Measurements from ENCODE around the gene OR8D2.

OR8D2 gene, protein sequence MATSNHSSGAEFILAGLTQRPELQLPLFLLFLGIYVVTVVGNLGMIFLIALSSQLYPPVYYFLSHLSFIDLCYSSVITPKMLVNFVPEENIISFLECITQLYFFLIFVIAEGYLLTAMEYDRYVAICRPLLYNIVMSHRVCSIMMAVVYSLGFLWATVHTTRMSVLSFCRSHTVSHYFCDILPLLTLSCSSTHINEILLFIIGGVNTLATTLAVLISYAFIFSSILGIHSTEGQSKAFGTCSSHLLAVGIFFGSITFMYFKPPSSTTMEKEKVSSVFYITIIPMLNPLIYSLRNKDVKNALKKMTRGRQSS

GRCh38 chr11:124320097-124320496 lies at the start of gene OR8D2:
TSS of gene OR8D2 (minus strand) at chr11:124320197. CDS start at chr11:124320197, 0 bp downstream.
- DNase-seq, result no peak

DNA sequence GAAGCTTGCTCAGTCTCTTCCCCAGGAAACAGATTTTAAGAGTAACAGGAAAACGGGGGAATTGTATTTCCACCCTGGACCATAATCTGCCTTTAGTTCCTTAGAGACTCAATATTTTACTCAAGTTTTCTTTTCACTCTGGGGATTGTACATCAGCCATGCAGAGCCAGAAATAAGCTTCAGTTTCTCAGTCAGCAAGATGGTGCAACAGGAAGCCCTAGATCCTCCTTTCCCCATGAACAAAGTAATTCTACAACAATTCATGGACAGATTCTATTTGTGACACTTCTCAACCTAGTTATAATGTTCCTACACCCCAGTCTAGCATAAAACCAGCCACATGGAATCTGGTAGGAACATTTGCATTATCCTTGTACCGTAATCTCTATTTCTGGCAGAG lies 39.6 kb upstream of the OR8D2 start:
- no peak for DNase-seq

- peak; percentile 33 for DNase-seq
Observed at GRCh38 chr11:124346311-124346955, 26.4 kb upstream of the OR8D2 start.

- DNase-seq, result no peak
Observed at GRCh38 chr11:124344346-124344745, 24.3 kb upstream of the OR8D2 start.

GRCh38 chr11:124340142-124340447 lies 20.1 kb upstream of the OR8D2 start:
- DNase-seq, result no peak

- no peak for DNase-seq
Observed at GRCh38 chr11:124339396-124340141, 19.6 kb upstream of the OR8D2 start.

- no peak for DNase-seq
Observed at GRCh38 chr11:124331873-124332272, 11.9 kb upstream of the OR8D2 start.

DNA sequence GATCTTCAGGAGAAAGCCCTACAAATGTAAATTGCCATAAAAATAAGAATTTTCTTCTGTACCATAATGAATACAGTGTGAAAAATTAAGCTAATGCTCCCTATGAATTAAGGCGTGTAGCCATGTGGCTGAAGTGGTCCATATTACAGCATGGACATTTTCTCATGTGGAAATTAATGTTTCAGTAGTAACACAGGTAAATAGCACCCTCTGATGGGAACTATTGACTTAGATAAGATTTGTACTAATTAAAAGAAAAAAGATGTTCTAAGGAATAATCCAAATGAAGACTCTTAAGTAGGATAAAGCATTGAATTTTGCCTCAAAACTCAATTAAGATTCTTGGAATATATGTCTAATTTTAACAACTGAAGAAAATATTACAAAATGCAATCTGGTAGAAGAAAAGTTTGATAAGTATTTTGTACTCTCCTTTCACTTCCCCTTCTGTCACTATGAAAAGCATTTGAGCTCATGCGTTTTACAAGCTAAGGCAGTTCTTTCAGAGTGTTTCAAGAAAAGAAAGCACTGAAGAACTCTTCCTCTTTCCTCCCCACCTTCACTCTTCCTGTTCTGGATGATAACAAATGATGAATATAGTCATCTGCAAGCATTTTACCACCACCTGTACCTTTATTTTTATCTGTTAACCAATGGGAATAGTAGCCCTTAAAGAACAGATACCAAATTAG lies 9.9 kb upstream of the OR8D2 start:
- peak; percentile 82 for DNase-seq

DNA sequence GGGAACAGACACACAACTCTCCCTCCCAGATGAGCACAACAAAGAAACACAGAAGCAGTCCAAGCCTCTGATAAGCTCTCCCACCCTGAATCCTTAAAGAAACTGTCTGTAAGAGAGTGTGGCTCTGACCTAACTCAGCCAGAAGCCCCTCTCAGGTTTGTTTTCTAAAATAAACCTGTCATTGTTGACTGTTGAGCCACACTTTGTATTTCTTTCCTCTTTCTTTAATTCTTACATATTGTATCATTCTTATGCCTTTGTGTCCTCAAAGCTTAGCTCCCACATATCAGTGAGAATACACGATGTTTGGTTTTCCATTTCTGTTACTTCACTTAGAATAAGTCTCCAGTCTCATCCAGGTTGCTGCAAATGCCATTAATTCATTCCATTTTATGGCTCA lies 7.8 kb upstream of the OR8D2 start:
- DNase-seq, result no peak

- no peak for DNase-seq
Observed at GRCh38 chr11:124322356-124322755, 2.4 kb upstream of the OR8D2 start.

GRCh38 chr11:124315052-124315451 lies 4.9 kb downstream of the OR8D2 start:
- DNase-seq, result no peak

DNA sequence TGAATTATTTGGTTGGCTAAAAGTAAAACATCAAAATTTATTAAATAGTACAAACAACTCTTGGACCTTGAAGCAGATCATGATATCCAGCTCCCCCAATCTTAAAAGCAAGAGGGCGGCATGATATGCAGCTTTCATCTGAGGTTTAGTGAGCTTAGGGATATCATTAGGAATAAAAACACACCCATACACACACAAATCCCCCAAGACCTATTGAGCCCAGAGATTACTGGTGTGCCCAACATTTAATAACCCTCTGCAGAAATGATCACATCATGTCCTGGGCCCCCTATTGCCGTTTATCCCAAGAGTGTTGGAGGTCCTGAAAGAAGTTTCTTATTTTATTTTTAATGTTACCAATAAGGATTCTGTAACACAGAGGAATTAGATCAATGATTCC lies 6.1 kb downstream of the OR8D2 start, which contains the start of gene OR8D1:
TSS of gene OR8D1 (minus strand) at position 101 of the 400 bp plus-strand sequence. CDS start 3,183 bp downstream, outside the sequence.
- no peak for DNase-seq

DNA sequence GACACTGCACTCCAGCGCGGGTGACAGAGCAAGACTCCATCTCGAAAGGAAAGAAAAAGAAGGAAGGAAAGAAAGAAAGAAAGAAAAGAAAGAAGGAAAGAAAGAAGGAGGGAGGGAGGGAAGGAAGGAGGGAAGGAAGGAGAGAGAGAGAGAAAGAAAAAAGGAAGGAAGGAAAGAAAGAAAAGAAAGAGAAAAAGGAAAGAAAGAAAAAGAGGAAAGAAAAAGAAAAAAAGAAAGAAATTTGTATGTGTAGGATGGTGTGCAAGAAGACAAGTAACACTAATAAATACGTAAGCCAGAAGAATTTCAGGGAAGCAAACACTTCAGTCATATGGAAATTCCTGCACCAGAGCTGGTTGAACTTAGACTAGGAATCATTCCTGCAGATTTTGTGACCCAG lies 6.9 kb downstream of the OR8D2 start:
- no peak for DNase-seq

- DNase-seq, result no peak
Observed at GRCh38 chr11:124311670-124312069, 8.3 kb downstream of the OR8D2 start.

DNA sequence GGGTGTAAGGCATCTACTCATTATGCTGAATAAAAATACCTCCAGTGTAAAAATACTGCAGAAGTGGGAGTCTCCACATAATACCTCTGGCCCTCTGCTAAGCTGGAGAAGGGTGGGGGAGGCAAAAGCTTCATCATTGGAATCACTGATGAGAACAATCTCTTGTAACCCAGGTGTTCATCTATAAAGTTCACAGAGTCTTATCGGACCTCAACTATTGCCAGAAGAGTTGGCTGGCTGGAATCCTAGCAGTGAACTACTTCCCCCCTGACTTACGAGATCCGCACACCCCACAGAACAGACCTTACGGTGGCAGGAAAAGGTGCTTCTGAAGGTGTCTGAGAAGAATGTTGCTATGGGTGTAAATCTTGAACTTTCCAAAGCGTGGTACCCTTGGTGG lies 8.7 kb downstream of the OR8D2 start:
- no peak for DNase-seq

DNA sequence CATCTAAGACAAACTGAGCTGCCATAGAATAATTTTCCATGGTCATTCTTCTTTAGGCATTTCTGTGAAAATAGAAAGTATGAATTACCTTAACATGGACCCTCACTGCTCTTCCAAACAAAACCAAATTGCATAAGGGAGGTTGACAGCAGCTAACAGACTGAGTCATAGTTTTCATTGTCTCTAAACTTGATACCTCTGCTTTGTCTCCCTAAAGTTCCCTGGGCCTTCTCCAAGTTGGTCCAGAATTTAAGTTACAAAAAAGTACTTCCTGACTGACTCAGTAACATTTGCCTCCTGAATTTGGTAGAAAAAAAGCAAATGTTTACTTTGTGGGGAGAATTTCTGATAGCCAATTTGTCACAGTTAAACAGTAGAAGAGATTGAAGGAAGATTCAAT lies 9.3 kb downstream of the OR8D2 start:
- DNase-seq, result no peak

DNA sequence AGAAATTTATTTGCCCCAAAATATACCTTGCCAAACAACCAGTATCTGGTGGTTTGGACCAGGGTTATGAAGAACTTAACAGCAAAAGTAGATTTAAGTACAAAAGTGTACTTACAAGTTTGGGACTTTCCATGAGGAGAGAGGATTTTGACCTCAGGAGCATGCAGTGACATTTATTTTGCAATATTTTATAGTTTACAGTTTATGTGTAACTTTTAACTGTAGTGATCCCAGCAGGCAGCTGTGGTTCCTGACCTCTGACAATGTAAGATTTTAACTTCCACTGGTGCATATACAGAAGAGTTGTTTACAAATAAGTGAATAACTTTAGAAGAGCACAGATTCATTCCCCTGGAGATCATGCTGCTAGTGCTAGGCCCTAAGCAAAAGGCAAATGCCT lies 12.9 kb downstream of the OR8D2 start:
- DNase-seq, result no peak

DNA sequence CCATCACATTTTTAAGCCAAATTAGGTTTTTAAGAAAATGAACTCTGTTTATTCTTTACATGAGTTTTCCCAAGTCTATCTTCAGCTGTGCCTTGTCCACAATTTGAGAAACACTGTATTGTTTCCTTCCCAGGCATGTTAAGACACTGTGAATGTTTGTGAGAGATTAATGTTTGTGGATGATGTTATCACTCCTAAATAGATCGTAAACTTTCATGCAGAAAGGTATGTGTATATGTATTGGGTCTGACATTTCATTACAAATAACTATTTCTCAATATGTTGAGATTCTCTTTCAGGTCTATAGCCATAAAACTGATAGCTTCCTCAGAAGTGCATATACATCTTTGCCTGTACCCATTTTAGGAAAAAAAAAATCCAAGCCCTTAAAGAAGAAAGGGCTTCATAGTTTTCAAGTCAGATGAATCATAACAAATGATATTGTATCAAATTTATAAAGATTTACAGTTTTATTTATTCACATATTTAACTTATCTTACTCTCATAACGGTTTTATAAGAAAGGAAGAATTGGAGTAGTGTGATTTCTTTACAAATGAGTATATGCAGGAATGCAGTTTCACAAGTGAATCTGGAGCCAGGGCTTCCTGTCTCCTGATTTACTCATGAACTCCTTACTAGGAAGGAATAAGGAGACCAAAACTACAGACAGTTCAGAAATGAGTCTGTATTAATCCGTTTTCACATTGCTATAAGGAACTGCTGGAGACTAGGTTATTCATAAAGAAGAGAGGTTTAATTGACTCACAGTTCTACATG lies 17.5 kb downstream of the OR8D2 start:
- DNase-seq, result no peak

GRCh38 chr11:124301548-124301947 lies 18.4 kb downstream of the OR8D2 start:
- DNase-seq, result no peak

GRCh38 chr11:124297921-124298320 lies 22.1 kb downstream of the OR8D2 start:
- DNase-seq, result no peak

DNA sequence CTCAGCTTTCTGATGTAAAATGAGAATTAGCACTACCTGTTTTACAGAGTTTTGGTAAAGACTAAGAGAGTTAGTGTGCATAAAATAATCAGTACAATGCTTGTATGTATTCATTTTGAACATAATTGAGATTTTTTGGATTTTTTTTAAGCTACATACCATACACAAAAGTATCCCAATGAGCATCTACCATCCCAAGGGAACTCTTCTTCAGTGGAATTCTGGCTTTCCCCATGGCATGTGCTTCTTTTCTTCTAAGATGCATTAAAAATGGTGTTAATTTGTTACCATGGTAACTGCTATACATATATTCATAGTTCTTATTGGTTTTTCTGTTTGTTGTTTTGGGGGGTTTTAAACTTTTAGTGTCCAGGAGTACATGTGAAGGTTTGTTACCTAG lies 24.0 kb downstream of the OR8D2 start:
- DNase-seq, result no peak

DNA sequence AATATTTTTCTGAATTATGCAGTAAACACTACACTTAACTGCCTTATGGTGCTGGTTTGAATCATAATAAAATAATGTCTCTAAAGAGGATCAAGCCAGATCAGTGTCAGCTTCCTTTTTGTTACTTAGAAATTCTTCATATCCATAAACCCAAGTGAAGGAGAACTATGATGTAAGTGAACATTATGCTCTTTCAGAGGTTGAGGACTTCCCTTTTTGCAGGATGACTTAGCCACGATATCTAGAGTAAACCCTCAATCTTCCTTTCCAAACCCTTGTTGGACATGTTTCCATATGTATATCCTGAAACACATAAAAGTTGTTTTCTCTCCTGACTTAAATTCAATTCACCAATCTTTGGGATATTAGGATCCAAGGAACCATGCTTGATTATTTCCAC lies 25.3 kb downstream of the OR8D2 start:
- no peak for DNase-seq
